Vagina (tissue), 2 donors: ENCODE results near the gene TMTC2. TPM values are rescaled to one million over a fixed set of nuclear protein-coding genes. Genes with fewer than 3 reads are reported as not detected.
"Not testable (repeated sequence)": the region's sequence is repeated elsewhere in the genome, so short reads cannot be mapped to it uniquely, and the experiment has no call there.

Source experiments
- DNase-seq, 2 donors: peaks; one replicate each; pipeline ENCODE4 v3.0.0-alpha.2; 2017; ENCODE audit errors: extremely low spot score in 2 of 2
- H3K27ac ChIP-seq: fragments of 200-600 bp; sonication (generic); one replicate; pipeline ENCODE4 v1.5.1; 2019
- H3K27me3 ChIP-seq: fragments of 200-600 bp; sonication (generic); one replicate; pipeline ENCODE4 v1.5.1; 2019
- H3K36me3 ChIP-seq, 2 donors: fragments of 200-600 bp; sonication (generic); one replicate each; pipeline ENCODE4 v1.5.1; 2017 to 2019
- H3K4me1 ChIP-seq: fragments of 200-600 bp; sonication (generic); one replicate; pipeline ENCODE4 v1.5.1; 2019
- H3K4me3 ChIP-seq, 2 donors: fragments of 200-600 bp; sonication (generic); 1 replicate in 1 of 2; 2 replicates in 1 of 2; pipeline ENCODE4 v1.5.1; 2016 to 2019
- H3K9me3 ChIP-seq: fragments of 200-600 bp; sonication (generic); one replicate; pipeline ENCODE4 v1.5.1; 2019
- POLR2A ChIP-seq, 2 donors: fragments of 450-650 bp; IDR thresholded peaks; one replicate each; pipeline ENCODE4 v1.6.1; 2017; ENCODE audit warnings: antibody characterized with exemption in 2 of 2, mild to moderate bottlenecking in 2 of 2, moderate library complexity in 2 of 2
- POLR2AphosphoS5 ChIP-seq, 2 donors: sonication (generic); formaldehyde crosslinking; IDR thresholded peaks; one replicate each; pipeline ENCODE4 v1.9.0; 2017; ENCODE audit warnings: antibody characterized with exemption in 2 of 2, mild to moderate bottlenecking in 2 of 2, low read depth in 1 of 2; ENCODE audit not compliant: insufficient read depth in 1 of 2
- intact Hi-C: fragments of 100-400 bp; cut with DNase I; formaldehyde crosslinking; loops from one replicate; pipeline ENCODE4 v1.15.1; 2023
- total RNA-seq: library from RNA; depleted of rRNA; stranded (reverse); fragments of >200 nt; gene quantifications from one replicate; pipeline ENCODE4 v1.2.3, GENCODE V29; 2016
- TF ChIP-seq, protein P1 (sequence below), 3 experiments: fragments of 450-650 bp in 2 of 3; fragments of 200-600 bp in 1 of 3; sonication (generic) in 1 of 3; IDR thresholded peaks; one replicate each; pipeline ENCODE4 v1.5.1; 2017 to 2019; ENCODE audit warnings: antibody characterized with exemption in 3 of 3, mild to moderate bottlenecking in 2 of 3, moderate library complexity in 2 of 3

TMTC2 gene
- total RNA-seq, 1 donor from 2014 or later = 15.5 TPM

DNA sequence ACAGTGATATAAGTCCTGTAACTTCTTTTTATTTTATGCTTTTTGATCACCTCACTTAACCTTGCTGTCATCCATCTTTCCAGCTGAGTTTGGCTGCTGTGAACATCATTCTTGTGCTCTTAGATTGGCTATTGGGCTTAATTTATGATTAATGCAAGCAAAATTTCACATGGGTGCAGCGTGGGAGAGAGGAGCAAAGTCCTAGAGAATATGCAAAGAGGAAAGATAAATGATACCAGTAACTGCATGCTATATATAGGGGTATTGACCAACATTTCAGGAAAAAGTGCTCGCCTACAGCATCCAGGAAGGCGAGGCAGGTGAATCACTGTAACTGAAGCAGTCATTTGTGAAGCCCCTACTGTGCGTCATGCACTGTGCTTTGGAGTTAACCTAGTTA, 153.1 kb downstream of the TMTC2 start:
- Histone ChIP-seq H3K4me3 (no peak overlapping the region), H3K27me3 (no peaks in the 10 kb centered on the region), H3K9me3 (no peaks in the 10 kb centered on the region), H3K36me3 (no peaks in the 10 kb centered on the region), H3K27ac (no peak overlapping the region), H3K4me1 (peaks cover 10% of the 10 kb centered on the region)
- intact Hi-C loops = loop anchor here (2.0 kb wide), 1 partner anchor 75 kb away; no protein-coding TSS in a partner anchor
- no peak for DNase-seq
- TF ChIP-seq, protein P1, sequence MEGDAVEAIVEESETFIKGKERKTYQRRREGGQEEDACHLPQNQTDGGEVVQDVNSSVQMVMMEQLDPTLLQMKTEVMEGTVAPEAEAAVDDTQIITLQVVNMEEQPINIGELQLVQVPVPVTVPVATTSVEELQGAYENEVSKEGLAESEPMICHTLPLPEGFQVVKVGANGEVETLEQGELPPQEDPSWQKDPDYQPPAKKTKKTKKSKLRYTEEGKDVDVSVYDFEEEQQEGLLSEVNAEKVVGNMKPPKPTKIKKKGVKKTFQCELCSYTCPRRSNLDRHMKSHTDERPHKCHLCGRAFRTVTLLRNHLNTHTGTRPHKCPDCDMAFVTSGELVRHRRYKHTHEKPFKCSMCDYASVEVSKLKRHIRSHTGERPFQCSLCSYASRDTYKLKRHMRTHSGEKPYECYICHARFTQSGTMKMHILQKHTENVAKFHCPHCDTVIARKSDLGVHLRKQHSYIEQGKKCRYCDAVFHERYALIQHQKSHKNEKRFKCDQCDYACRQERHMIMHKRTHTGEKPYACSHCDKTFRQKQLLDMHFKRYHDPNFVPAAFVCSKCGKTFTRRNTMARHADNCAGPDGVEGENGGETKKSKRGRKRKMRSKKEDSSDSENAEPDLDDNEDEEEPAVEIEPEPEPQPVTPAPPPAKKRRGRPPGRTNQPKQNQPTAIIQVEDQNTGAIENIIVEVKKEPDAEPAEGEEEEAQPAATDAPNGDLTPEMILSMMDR (IDR thresholded peaks at IDR 0.05) = no peak
- TF ChIP-seq POLR2A (IDR thresholded peaks at IDR 0.05) = no peak
- TF ChIP-seq POLR2AphosphoS5 (IDR thresholded peaks at IDR 0.05; ENCODE audit: insufficient read depth in 1 of 2, low read depth in 1 of 2) = no peak

DNA sequence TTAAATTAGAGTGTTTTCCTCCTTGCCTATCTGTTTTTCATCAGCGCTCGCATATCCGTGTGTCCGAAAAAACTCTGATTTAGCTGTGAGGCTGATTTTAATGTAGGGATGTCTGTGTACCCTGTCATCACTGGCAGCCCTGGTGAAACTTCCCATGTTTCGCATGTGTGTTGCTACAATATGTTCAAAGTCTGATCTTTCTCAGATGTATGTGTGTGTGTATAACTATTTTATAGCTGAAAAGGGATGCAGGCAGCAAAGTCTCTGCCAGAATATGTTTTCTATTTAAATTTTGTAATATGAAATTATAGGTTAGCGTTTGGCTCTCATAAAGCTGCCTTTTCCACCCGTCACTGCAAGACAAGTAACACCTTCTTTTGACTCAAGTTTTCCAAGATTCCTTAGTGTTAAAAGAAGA, 154.8 kb downstream of the TMTC2 start:
- no peaks in the 10 kb centered on the region for H3K27me3 ChIP-seq
- TF ChIP-seq POLR2A (IDR thresholded peaks at IDR 0.05) (no peak), POLR2AphosphoS5 (IDR thresholded peaks at IDR 0.05; ENCODE audit: insufficient read depth in 1 of 2, low read depth in 1 of 2) (no peak)
- TF ChIP-seq, protein P1 (IDR thresholded peaks at IDR 0.05) = no peak
- H3K9me3 ChIP-seq = no peaks in the 10 kb centered on the region
- H3K4me1 ChIP-seq = no peaks in the 10 kb centered on the region
- H3K4me3 ChIP-seq = peak overlapping the region in 1 of 2 donors; percentile 7
- H3K36me3 ChIP-seq = no peaks in the 10 kb centered on the region
- intact Hi-C loops = loop anchor here (2.0 kb wide), 1 partner anchor 77 kb away; no protein-coding TSS in a partner anchor
- no peak for DNase-seq
- H3K27ac ChIP-seq = no peak overlapping the region

DNA sequence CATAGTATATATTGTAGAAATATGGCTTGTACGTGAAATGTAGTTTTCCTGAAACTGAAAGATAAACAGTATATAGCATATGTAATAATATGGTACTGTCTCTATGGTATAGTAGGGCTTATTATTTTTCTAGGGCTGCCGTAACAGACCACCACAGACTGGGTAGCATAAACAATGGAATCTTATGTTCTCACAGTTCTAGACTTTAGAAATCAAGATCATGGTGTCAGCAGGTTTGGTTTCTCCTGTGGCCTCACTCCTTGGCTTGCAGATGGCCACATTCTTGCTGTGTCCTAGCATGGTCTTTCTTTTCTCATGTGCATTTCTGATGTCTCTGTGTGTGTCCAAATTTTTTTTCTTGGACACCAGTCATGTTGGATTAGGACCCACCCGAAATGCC, 155.8 kb downstream of the TMTC2 start:
- intact Hi-C loops = no loop called here
- no peak overlapping the region for H3K27ac ChIP-seq
- no peaks in the 10 kb centered on the region for H3K9me3 ChIP-seq
- DNase-seq = no peak
- no peak overlapping the region for H3K4me3 ChIP-seq
- H3K36me3 ChIP-seq = no peaks in the 10 kb centered on the region
- no peaks in the 10 kb centered on the region for H3K27me3 ChIP-seq
- no peaks in the 10 kb centered on the region for H3K4me1 ChIP-seq
- TF ChIP-seq, protein P1 (IDR thresholded peaks at IDR 0.05) = no peak
- TF ChIP-seq POLR2AphosphoS5 (IDR thresholded peaks at IDR 0.05; ENCODE audit: insufficient read depth in 1 of 2, low read depth in 1 of 2) (no peak), POLR2A (IDR thresholded peaks at IDR 0.05) (no peak)

DNA sequence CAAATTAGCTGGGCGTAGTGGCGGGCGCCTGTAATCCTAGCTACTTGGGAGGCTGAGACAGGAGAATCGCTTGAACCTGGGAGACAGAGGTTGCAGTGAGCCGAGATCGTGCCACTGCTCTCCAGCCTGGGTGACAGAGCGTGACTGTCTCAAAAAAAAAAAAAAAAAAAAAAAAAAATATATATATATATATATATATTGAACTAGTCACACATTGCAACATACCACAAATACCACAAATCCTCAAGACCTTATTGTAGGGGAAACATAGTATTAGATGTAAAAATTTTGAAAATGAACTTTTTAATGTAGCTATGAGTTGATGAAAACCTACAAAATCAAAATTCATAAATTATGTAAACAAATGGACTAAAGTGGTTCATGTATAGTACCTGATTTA, 158.4 kb downstream of the TMTC2 start:
- H3K9me3 ChIP-seq, DNase-seq: not testable (repeated sequence)

DNA sequence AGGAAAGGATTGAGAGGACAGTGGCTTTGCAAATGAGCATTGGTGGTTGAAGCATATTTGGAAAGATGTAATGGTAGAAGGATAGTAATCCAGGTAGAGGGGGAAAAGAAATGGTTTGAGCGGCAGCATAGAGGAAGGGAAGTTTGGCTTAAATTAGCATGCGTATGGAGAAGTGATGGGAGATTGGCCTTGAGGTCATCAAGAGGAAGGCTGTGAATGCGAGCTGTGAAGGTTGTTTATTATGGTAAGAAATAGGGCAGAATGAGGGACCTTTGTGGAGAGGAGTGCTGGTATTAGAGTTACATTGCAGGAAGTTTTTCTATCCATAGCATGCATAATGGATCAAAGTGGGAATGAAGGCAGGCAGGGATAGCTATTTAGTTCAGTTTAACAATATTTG, 162.1 kb downstream of the TMTC2 start:
- intact Hi-C loops = no loop called here
- Histone ChIP-seq H3K4me1 (no peaks in the 10 kb centered on the region), H3K36me3 (no peaks in the 10 kb centered on the region), H3K4me3 (no peak overlapping the region), H3K27ac (no peak overlapping the region), H3K9me3 (no peaks in the 10 kb centered on the region), H3K27me3 (no peaks in the 10 kb centered on the region)
- TF ChIP-seq POLR2A (IDR thresholded peaks at IDR 0.05) = no peak
- no peak for TF ChIP-seq POLR2AphosphoS5 (IDR thresholded peaks at IDR 0.05; ENCODE audit: insufficient read depth in 1 of 2, low read depth in 1 of 2)
- TF ChIP-seq, protein P1 (IDR thresholded peaks at IDR 0.05) = no peak
- no peak for DNase-seq

More for the DNA sequence above, 158.4 kb downstream of the TMTC2 start:
- H3K27me3 ChIP-seq, intact Hi-C loops, H3K4me1 ChIP-seq, H3K27ac ChIP-seq, H3K36me3 ChIP-seq, H3K4me3 ChIP-seq: not testable (repeated sequence)
